GM23338 (cell line): ENCODE results near the gene MBNL1.

Experiments
- CREB1 ChIP-seq: fragments of 250-450 bp; sonication (Bioruptor Pico); IDR thresholded peaks from 2 replicates; pipeline ENCODE4 v1.5.0; 2020; ENCODE audit warnings: low read depth, mild to moderate bottlenecking, moderate library complexity
- EZH2 ChIP-seq: fragments of 200-600 bp; sonication (generic); IDR thresholded peaks from one replicate; pipeline ENCODE4 v1.8.0; 2017; ENCODE audit warnings: antibody characterized with exemption, mild to moderate bottlenecking, low read depth; ENCODE audit not compliant: unreplicated experiment
- EZH2phosphoT487 ChIP-seq: fragments of 200-600 bp; sonication (generic); IDR thresholded peaks from one replicate; pipeline ENCODE4 v1.8.1; 2018; ENCODE audit warnings: antibody characterized with exemption; ENCODE audit not compliant: unreplicated experiment
- JUNB ChIP-seq: IDR thresholded peaks from one replicate; pipeline ENCODE4 v1.6.1; 2016; ENCODE audit warnings: antibody characterized with exemption; ENCODE audit not compliant: unreplicated experiment
- NANOG ChIP-seq: IDR thresholded peaks from 2 replicates; pipeline ENCODE4 v1.6.1; 2016; ENCODE audit warnings: antibody characterized with exemption, borderline replicate concordance
- POLR2AphosphoS5 ChIP-seq: IDR thresholded peaks from 2 replicates; pipeline ENCODE4 v1.6.1; 2016; ENCODE audit warnings: antibody characterized with exemption, low read depth
- REST ChIP-seq: IDR thresholded peaks from one replicate; pipeline ENCODE4 v1.6.1; 2018; ENCODE audit warnings: antibody characterized with exemption; ENCODE audit not compliant: unreplicated experiment
- STAT1 ChIP-seq: IDR thresholded peaks from one replicate; pipeline ENCODE4 v1.6.1; 2016; ENCODE audit warnings: antibody characterized with exemption; ENCODE audit not compliant: unreplicated experiment
- ZNF114 ChIP-seq: fragments of 250-450 bp; sonication (Bioruptor Pico); IDR thresholded peaks from 2 replicates; pipeline ENCODE4 v1.5.0; 2020; ENCODE audit warnings: mild to moderate bottlenecking, moderate library complexity
- TF ChIP-seq, protein P1 (sequence below), 2 experiments: fragments of 200-600 bp in 1 of 2; sonication (generic) in 1 of 2; conservative IDR thresholded peaks; 2 replicates each; pipeline versions ENCODE4 v1.5.1 to v1.6.1; 2016 to 2017; ENCODE audit warnings: antibody characterized with exemption in 2 of 2, low read depth in 2 of 2, mild to moderate bottlenecking in 2 of 2, moderate library complexity in 1 of 2

GRCh38 chr3:152296382-152296781, 27.7 kb downstream of the MBNL1 start:
- TF ChIP-seq NANOG (no peak), REST (no peak), CREB1 (CRISPR knock-in tag) (no peak), EZH2phosphoT487 (no peak), POLR2AphosphoS5 (no peak), EZH2 (no peak), ZNF114 (CRISPR knock-in tag) (no peak), JUNB (no peak), STAT1 (no peak)
- TF ChIP-seq, protein P1, sequence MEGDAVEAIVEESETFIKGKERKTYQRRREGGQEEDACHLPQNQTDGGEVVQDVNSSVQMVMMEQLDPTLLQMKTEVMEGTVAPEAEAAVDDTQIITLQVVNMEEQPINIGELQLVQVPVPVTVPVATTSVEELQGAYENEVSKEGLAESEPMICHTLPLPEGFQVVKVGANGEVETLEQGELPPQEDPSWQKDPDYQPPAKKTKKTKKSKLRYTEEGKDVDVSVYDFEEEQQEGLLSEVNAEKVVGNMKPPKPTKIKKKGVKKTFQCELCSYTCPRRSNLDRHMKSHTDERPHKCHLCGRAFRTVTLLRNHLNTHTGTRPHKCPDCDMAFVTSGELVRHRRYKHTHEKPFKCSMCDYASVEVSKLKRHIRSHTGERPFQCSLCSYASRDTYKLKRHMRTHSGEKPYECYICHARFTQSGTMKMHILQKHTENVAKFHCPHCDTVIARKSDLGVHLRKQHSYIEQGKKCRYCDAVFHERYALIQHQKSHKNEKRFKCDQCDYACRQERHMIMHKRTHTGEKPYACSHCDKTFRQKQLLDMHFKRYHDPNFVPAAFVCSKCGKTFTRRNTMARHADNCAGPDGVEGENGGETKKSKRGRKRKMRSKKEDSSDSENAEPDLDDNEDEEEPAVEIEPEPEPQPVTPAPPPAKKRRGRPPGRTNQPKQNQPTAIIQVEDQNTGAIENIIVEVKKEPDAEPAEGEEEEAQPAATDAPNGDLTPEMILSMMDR (conservative IDR thresholded peaks at IDR 0.05; ENCODE audit: low read depth in 2 of 2): no peak
